Liver (tissue), 9 donors: ENCODE measurements around the gene VCP. TPM values are rescaled to one million over a fixed set of nuclear protein-coding genes. Genes with fewer than 3 reads are reported as not detected.

ENCODE experiments used
- DNase-seq: peaks from one replicate; pipeline ENCODE4 v3.0.0-alpha.2; 2017; ENCODE audit warnings: low spot score
- H3K27ac ChIP-seq, 2 donors: one replicate each; pipeline ENCODE4 v1.7.0; 2013; ENCODE audit warnings: inconsistent platforms in 2 of 2, low read length in 2 of 2, control low read depth in 1 of 2, low read depth in 1 of 2, mild to moderate bottlenecking in 1 of 2
- H3K27me3 ChIP-seq, 4 donors: one replicate each; pipeline versions ENCODE4 v1.6.1 to v1.7.0; 2013; ENCODE audit warnings: low read length in 3 of 4, inconsistent platforms in 1 of 4, mild to moderate bottlenecking in 1 of 4, moderate library complexity in 1 of 4; ENCODE audit not compliant: control insufficient read depth in 4 of 4, insufficient read depth in 4 of 4
- H3K36me3 ChIP-seq, 4 donors: one replicate each; pipeline versions ENCODE4 v1.6.1 to v1.7.0; 2013; ENCODE audit warnings: low read length in 3 of 4, mild to moderate bottlenecking in 3 of 4, low read depth in 1 of 4, moderate library complexity in 1 of 4; ENCODE audit not compliant: control insufficient read depth in 4 of 4, insufficient read depth in 3 of 4
- H3K4me1 ChIP-seq, 4 donors: one replicate each; pipeline versions ENCODE4 v1.6.1 to v1.7.0; 2013; ENCODE audit warnings: low read length in 3 of 4, mild to moderate bottlenecking in 3 of 4, moderate library complexity in 1 of 4; ENCODE audit not compliant: control insufficient read depth in 4 of 4, insufficient read depth in 4 of 4
- H3K4me3 ChIP-seq, 3 donors: one replicate each; pipeline versions ENCODE4 v1.6.1 to v1.7.0; 2013; ENCODE audit warnings: low read length in 3 of 3, control low read depth in 1 of 3, low read depth in 1 of 3, mild to moderate bottlenecking in 1 of 3
- H3K9ac ChIP-seq, 2 donors: one replicate each; pipeline ENCODE4 v1.7.0; 2013; ENCODE audit warnings: low read length in 2 of 2, mild to moderate bottlenecking in 2 of 2, moderate library complexity in 2 of 2, control low read depth in 1 of 2, low read depth in 1 of 2
- H3K9me3 ChIP-seq, 4 donors: one replicate each; pipeline versions ENCODE4 v1.6.1 to v1.7.0; 2013; ENCODE audit warnings: low read length in 3 of 4; ENCODE audit not compliant: control insufficient read depth in 4 of 4
- CTCF ChIP-seq: fragments of 150-350 bp; IDR thresholded peaks from 2 replicates; pipeline ENCODE4 v1.5.1; 2017; ENCODE audit warnings: improper control_type of control experiment, low read depth, low read length; ENCODE audit not compliant: missing input control
- FOXA1 ChIP-seq: IDR thresholded peaks from 2 replicates; pipeline ENCODE4 v1.6.1; 2016; ENCODE audit warnings: antibody characterized with exemption
- FOXA2 ChIP-seq: IDR thresholded peaks from 2 replicates; pipeline ENCODE4 v1.6.1; 2016; ENCODE audit warnings: antibody characterized with exemption
- GABPA ChIP-seq, 2 donors: IDR thresholded peaks in 1 of 2; conservative IDR thresholded peaks in 1 of 2; 2 replicates each; pipeline ENCODE4 v1.6.1; 2016; ENCODE audit warnings: antibody characterized with exemption in 2 of 2, mild to moderate bottlenecking in 1 of 2, moderate library complexity in 1 of 2
- HNF4A ChIP-seq, 2 donors: conservative IDR thresholded peaks; 2 replicates each; pipeline ENCODE4 v1.6.1; 2016; ENCODE audit warnings: antibody characterized with exemption in 2 of 2, mild to moderate bottlenecking in 2 of 2
- HNF4G ChIP-seq: IDR thresholded peaks from 2 replicates; pipeline ENCODE4 v1.6.1; 2016; ENCODE audit warnings: antibody characterized with exemption
- JUND ChIP-seq, 2 donors: IDR thresholded peaks; 2 replicates each; pipeline ENCODE4 v1.6.1; 2016; ENCODE audit warnings: antibody characterized with exemption in 2 of 2
- NR2F2 ChIP-seq: IDR thresholded peaks from 2 replicates; pipeline ENCODE4 v1.6.1; 2016; ENCODE audit warnings: antibody characterized with exemption
- RAD21 ChIP-seq, 2 donors: IDR thresholded peaks; 2 replicates each; pipeline ENCODE4 v1.6.1; 2016; ENCODE audit warnings: antibody characterized with exemption in 2 of 2, mild to moderate bottlenecking in 2 of 2
- RXRA ChIP-seq, 2 donors: IDR thresholded peaks; 2 replicates each; pipeline ENCODE4 v1.6.1; 2017 to 2018; ENCODE audit warnings: antibody characterized with exemption in 2 of 2, mild to moderate bottlenecking in 1 of 2
- TAF1 ChIP-seq: conservative IDR thresholded peaks from 2 replicates; pipeline ENCODE4 v1.6.1; 2016; ENCODE audit warnings: antibody characterized with exemption, mild to moderate bottlenecking
- WGBS: extraction: QIAGEN DNeasy Blood & Tissue Kit; methylation state at CpG from one replicate; pipeline ENCODE4 v1.1.7; 2013; 5-methylcytosine and 5-hydroxymethylcytosine counted together
- polyA plus RNA-seq, 2 donors: library from polyadenylated mRNA; stranded (reverse) in 1 of 2; unstranded in 1 of 2; fragments of 200-250 nt in 1 of 2; fragments of >200 nt in 1 of 2; fragmentation: Nextera tagmentation in 1 of 2; extraction: Ambion mirVana in 1 of 2; gene quantifications; one replicate each; pipeline versions ENCODE4 v1.2.1 to v1.2.3, GENCODE V29; 2013 to 2015
- total RNA-seq, 2 donors: library from RNA; depleted of rRNA; stranded (reverse); fragments of >200 nt; gene quantifications; one replicate each; pipeline ENCODE4 v1.2.3, GENCODE V29; 2014
- TF ChIP-seq, protein P1 (sequence below): IDR thresholded peaks from 2 replicates; pipeline ENCODE4 v1.6.1; 2016; ENCODE audit warnings: antibody characterized with exemption, mild to moderate bottlenecking
- donor health status: healthy.
- donor health status: healthy.
- donor health status: healthy.
- donor health status: healthy.
- donor health status: healthy.

Gene VCP
- total and polyA plus RNA-seq, 4 donors = 57.6 to 248 (median 153) TPM

- TF ChIP-seq, protein P1, sequence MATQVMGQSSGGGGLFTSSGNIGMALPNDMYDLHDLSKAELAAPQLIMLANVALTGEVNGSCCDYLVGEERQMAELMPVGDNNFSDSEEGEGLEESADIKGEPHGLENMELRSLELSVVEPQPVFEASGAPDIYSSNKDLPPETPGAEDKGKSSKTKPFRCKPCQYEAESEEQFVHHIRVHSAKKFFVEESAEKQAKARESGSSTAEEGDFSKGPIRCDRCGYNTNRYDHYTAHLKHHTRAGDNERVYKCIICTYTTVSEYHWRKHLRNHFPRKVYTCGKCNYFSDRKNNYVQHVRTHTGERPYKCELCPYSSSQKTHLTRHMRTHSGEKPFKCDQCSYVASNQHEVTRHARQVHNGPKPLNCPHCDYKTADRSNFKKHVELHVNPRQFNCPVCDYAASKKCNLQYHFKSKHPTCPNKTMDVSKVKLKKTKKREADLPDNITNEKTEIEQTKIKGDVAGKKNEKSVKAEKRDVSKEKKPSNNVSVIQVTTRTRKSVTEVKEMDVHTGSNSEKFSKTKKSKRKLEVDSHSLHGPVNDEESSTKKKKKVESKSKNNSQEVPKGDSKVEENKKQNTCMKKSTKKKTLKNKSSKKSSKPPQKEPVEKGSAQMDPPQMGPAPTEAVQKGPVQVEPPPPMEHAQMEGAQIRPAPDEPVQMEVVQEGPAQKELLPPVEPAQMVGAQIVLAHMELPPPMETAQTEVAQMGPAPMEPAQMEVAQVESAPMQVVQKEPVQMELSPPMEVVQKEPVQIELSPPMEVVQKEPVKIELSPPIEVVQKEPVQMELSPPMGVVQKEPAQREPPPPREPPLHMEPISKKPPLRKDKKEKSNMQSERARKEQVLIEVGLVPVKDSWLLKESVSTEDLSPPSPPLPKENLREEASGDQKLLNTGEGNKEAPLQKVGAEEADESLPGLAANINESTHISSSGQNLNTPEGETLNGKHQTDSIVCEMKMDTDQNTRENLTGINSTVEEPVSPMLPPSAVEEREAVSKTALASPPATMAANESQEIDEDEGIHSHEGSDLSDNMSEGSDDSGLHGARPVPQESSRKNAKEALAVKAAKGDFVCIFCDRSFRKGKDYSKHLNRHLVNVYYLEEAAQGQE = no peak
These were observed 3.4 kb downstream of the VCP start (continued) for GRCh38 chr9:35069020-35069419.

DNA sequence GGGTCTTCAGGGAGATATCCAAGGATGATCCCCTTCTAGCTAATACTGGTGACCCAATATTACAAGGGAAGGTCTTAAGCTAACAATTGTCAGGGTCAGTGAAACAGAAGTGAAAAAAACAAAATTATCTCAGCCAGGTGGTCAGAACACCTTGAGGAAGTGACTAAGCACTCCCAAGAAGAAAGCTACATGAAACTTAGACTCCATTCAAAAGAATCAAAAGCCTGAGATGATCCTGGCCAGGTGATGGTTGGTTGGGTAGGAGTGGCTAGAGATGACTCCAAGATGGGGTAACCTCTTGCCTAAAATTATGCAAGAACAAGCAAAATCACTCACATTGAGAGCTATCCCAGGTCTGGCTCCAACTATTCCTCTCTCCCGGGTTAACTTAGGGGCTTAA lies 5.4 kb downstream of the VCP start:
- H3K36me3 ChIP-seq = peaks cover 28 to 56% (median 54%) of the 10 kb centered on the region in 4 donors
- DNase-seq = no peak
- TF ChIP-seq, protein P1 = no peak
- no peak for TF ChIP-seq RXRA (IDR thresholded peaks at IDR 0.05)
- TF ChIP-seq FOXA2 = no peak
- no peak for TF ChIP-seq JUND (IDR thresholded peaks at IDR 0.05)
- no peak for TF ChIP-seq CTCF
- TF ChIP-seq FOXA1 = no peak
- peaks cover 9 to 28% (median 25%) of the 10 kb centered on the region in 4 donors for H3K4me1 ChIP-seq
- H3K9me3 ChIP-seq = no peaks in the 10 kb centered on the region
- no peak overlapping the region for H3K27ac ChIP-seq
- H3K4me3 ChIP-seq = no peak overlapping the region
- H3K27me3 ChIP-seq = no peaks in the 10 kb centered on the region
- 94% methylated on average over 1 of the region's 1 CpG for WGBS
- no peak overlapping the region for H3K9ac ChIP-seq

DNA sequence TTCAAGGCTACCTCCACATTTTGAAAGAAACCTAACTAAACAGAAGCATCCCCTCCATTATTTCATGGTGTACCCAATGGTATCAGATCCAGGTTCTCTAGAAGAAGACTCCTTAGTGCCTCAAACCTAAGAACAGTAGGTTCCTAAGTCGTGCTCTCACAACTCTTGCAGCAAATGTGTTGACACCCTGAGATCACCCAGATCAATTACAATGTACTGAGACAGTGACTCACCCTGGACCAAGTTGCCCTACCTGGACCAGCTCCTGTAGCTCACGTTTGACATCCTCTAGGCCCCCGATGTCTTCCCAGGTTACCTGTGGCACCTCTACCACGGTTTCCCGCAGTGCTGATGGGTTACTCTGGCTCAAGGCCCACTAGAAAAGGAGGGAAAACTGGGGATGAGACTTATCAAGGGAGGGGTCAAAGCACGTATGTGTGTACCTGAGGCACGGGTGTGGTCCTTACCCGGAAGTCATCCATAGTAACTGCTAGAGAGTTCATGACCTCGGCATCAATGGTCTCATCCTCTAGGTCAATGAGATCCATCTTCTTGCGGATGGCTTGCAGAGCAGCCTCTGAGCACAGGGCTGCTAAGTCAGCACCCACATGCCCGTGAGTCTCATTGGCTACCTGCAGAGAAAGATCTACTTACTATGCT lies 11.7 kb downstream of the VCP start:
- no peak for TF ChIP-seq HNF4G
- no peak for TF ChIP-seq FOXA2
- no peak for TF ChIP-seq HNF4A (conservative IDR thresholded peaks at IDR 0.05)
- TF ChIP-seq NR2F2 = no peak
- TF ChIP-seq, protein P1 = no peak
- no peak for TF ChIP-seq RAD21 (IDR thresholded peaks at IDR 0.05)
- no peak for TF ChIP-seq GABPA (IDR thresholded peaks at IDR 0.05 in 1 of 2, conservative IDR thresholded peaks at IDR 0.05 in 1 of 2)
- TF ChIP-seq TAF1 = no peak
- Histone ChIP-seq H3K9ac (no peak overlapping the region), H3K4me3 (no peak overlapping the region), H3K9me3 (no peaks in the 10 kb centered on the region), H3K36me3 (peaks cover 46 to 97% (median 95%) of the 10 kb centered on the region in 4 donors), H3K27ac (no peak overlapping the region), H3K4me1 (no peaks in the 10 kb centered on the region), H3K27me3 (no peaks in the 10 kb centered on the region)
- no peak for DNase-seq
- 94% methylated on average over 11 of the region's 11 CpGs for WGBS
